Stimulated activated effector memory CD8-positive, alpha-beta T cell treated with anti-CD3 and anti-CD28 coated beads, Interleukin-12 subunit alpha, Interleukin-12 subunit beta, amount 100 ng/mL, for 72 hours (primary cell): ENCODE measurements around the gene ARHGEF12.

ENCODE experiments used
- ATAC-seq: fragments of 150-1000 bp; cut with Tn5 transposase; 2 replicates; pipeline ENCODE4 v1.10.0; 2021
- DNase-seq, 2 donors: peaks; one replicate each; pipeline ENCODE4 v3.0.0; 2021 to 2022; ENCODE audit warnings: low spot score in 2 of 2
- H3K27ac Mint-ChIP-seq: one replicate; pipeline ENCODE4 v1.8.0; 2022; ENCODE audit warnings: mild to moderate bottlenecking, mixed read lengths
- H3K36me3 Mint-ChIP-seq: one replicate; pipeline ENCODE4 v1.8.0; 2022; ENCODE audit warnings: mild to moderate bottlenecking, mixed read lengths
- H3K4me1 Mint-ChIP-seq: one replicate; pipeline ENCODE4 v1.8.0; 2022; ENCODE audit warnings: mixed read lengths
- H3K4me3 Mint-ChIP-seq: one replicate; pipeline ENCODE4 v1.8.0; 2022; ENCODE audit warnings: mild to moderate bottlenecking, mixed read lengths
- H3K9me3 Mint-ChIP-seq: one replicate; pipeline ENCODE4 v1.8.0; 2022; ENCODE audit warnings: mixed read lengths

Gene ARHGEF12

GRCh38 chr11:120525261-120526171, 189.3 kb downstream of the ARHGEF12 start:
- no peaks in the 10 kb centered on the region for H3K4me1 Mint-ChIP-seq
- H3K4me3 Mint-ChIP-seq = no peak overlapping the region
- ATAC-seq = no peak
- no peak for DNase-seq
- H3K27ac Mint-ChIP-seq = no peak overlapping the region
- no peaks in the 10 kb centered on the region for H3K9me3 Mint-ChIP-seq
- no peaks in the 10 kb centered on the region for H3K36me3 Mint-ChIP-seq

- Mint-ChIP-seq H3K9me3 (no peaks in the 10 kb centered on the region), H3K36me3 (no peaks in the 10 kb centered on the region), H3K4me1 (no peaks in the 10 kb centered on the region), H3K27ac (no peak overlapping the region), H3K4me3 (no peak overlapping the region)
- DNase-seq = no peak
- ATAC-seq = no peak
Measured at GRCh38 chr11:120526241-120526640, 190.0 kb downstream of the ARHGEF12 start.

- Mint-ChIP-seq H3K4me3 (no peak overlapping the region), H3K4me1 (no peaks in the 10 kb centered on the region), H3K36me3 (no peaks in the 10 kb centered on the region), H3K9me3 (no peaks in the 10 kb centered on the region), H3K27ac (no peak overlapping the region)
- ATAC-seq (no peak), DNase-seq (no peak)
Measured at GRCh38 chr11:120527111-120527761, 191.0 kb downstream of the ARHGEF12 start.

- ATAC-seq (no peak), DNase-seq (no peak)
- Mint-ChIP-seq H3K4me1 (no peaks in the 10 kb centered on the region), H3K9me3 (no peaks in the 10 kb centered on the region), H3K27ac (no peak overlapping the region), H3K4me3 (no peak overlapping the region), H3K36me3 (no peaks in the 10 kb centered on the region)
Measured at GRCh38 chr11:120528749-120529148, 192.5 kb downstream of the ARHGEF12 start.

GRCh38 chr11:120529214-120529613, 193.0 kb downstream of the ARHGEF12 start:
- no peaks in the 10 kb centered on the region for H3K36me3 Mint-ChIP-seq
- H3K9me3 Mint-ChIP-seq = no peaks in the 10 kb centered on the region
- H3K4me1 Mint-ChIP-seq = no peaks in the 10 kb centered on the region
- no peak overlapping the region for H3K27ac Mint-ChIP-seq
- DNase-seq (no peak), ATAC-seq (no peak)
- H3K4me3 Mint-ChIP-seq = no peak overlapping the region

GRCh38 chr11:120529911-120530310, 193.7 kb downstream of the ARHGEF12 start:
- DNase-seq (no peak), ATAC-seq (no peak)
- no peaks in the 10 kb centered on the region for H3K9me3 Mint-ChIP-seq
- no peaks in the 10 kb centered on the region for H3K36me3 Mint-ChIP-seq
- H3K4me1 Mint-ChIP-seq = no peaks in the 10 kb centered on the region
- H3K27ac Mint-ChIP-seq = no peak overlapping the region
- no peak overlapping the region for H3K4me3 Mint-ChIP-seq

GRCh38 chr11:120532082-120532831, 196.0 kb downstream of the ARHGEF12 start:
- no peak for ATAC-seq
- Mint-ChIP-seq H3K9me3 (no peaks in the 10 kb centered on the region), H3K4me1 (no peaks in the 10 kb centered on the region), H3K27ac (no peak overlapping the region), H3K36me3 (no peaks in the 10 kb centered on the region), H3K4me3 (no peak overlapping the region)
- DNase-seq = no peak

GRCh38 chr11:120532832-120533196, 196.6 kb downstream of the ARHGEF12 start:
- Mint-ChIP-seq H3K4me1 (no peaks in the 10 kb centered on the region), H3K27ac (no peak overlapping the region), H3K9me3 (no peaks in the 10 kb centered on the region), H3K4me3 (no peak overlapping the region), H3K36me3 (no peaks in the 10 kb centered on the region)
- no peak for ATAC-seq
- no peak for DNase-seq

- Mint-ChIP-seq H3K36me3 (no peaks in the 10 kb centered on the region), H3K9me3 (no peaks in the 10 kb centered on the region), H3K27ac (no peak overlapping the region), H3K4me3 (no peak overlapping the region), H3K4me1 (no peaks in the 10 kb centered on the region)
- DNase-seq (no peak), ATAC-seq (no peak)
Measured at GRCh38 chr11:120536091-120536796, 200.0 kb downstream of the ARHGEF12 start.

GRCh38 chr11:120536797-120537169, 200.6 kb downstream of the ARHGEF12 start:
- no peak for ATAC-seq
- no peaks in the 10 kb centered on the region for H3K36me3 Mint-ChIP-seq
- no peak for DNase-seq
- H3K4me1 Mint-ChIP-seq = no peaks in the 10 kb centered on the region
- no peak overlapping the region for H3K4me3 Mint-ChIP-seq
- H3K9me3 Mint-ChIP-seq = no peaks in the 10 kb centered on the region
- H3K27ac Mint-ChIP-seq = no peak overlapping the region

GRCh38 chr11:120537996-120538395, 201.8 kb downstream of the ARHGEF12 start:
- H3K9me3 Mint-ChIP-seq = no peaks in the 10 kb centered on the region
- no peak for ATAC-seq

GRCh38 chr11:120538707-120539106, 202.5 kb downstream of the ARHGEF12 start:
- H3K9me3 Mint-ChIP-seq = no peaks in the 10 kb centered on the region
- ATAC-seq = no peak
- no peaks in the 10 kb centered on the region for H3K4me1 Mint-ChIP-seq
- H3K27ac Mint-ChIP-seq = no peak overlapping the region
- H3K4me3 Mint-ChIP-seq = no peak overlapping the region
- H3K36me3 Mint-ChIP-seq = no peaks in the 10 kb centered on the region
- DNase-seq = no peak

More at GRCh38 chr11:120537996-120538395, 201.8 kb downstream of the ARHGEF12 start:
- H3K36me3 Mint-ChIP-seq = no peaks in the 10 kb centered on the region
- H3K27ac Mint-ChIP-seq = no peak overlapping the region
- DNase-seq = no peak
- H3K4me3 Mint-ChIP-seq = no peak overlapping the region
- no peaks in the 10 kb centered on the region for H3K4me1 Mint-ChIP-seq
